ENCODE measurements around the gene SARDH. TPM values are rescaled to one million over a fixed set of nuclear protein-coding genes. Genes with fewer than 3 reads are reported as not detected.

The SARDH gene
- total RNA-seq, 1 donor from 2014 or later: 5.0 TPM

DNA sequence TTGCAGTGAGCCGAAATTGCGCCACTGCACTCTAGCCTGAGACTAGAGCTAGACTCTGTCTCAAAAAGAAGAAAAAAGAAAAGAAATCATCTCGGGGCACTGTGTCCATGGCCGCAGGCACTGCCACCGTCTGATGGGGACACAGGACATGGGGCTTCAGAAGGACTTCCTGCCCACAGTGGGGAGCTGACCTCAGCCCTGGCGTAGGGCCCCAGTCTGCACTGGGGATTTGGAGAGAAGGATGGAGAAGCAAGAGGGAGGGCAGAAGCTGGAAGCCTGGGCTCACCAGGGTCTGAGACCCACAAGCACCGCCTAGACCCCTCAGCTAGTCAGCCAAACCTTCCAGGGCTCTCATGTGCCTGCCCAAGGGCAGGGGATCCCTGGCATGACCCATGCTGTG, 4.1 kb upstream of the SARDH start:
- TF ChIP-seq, protein P1, sequence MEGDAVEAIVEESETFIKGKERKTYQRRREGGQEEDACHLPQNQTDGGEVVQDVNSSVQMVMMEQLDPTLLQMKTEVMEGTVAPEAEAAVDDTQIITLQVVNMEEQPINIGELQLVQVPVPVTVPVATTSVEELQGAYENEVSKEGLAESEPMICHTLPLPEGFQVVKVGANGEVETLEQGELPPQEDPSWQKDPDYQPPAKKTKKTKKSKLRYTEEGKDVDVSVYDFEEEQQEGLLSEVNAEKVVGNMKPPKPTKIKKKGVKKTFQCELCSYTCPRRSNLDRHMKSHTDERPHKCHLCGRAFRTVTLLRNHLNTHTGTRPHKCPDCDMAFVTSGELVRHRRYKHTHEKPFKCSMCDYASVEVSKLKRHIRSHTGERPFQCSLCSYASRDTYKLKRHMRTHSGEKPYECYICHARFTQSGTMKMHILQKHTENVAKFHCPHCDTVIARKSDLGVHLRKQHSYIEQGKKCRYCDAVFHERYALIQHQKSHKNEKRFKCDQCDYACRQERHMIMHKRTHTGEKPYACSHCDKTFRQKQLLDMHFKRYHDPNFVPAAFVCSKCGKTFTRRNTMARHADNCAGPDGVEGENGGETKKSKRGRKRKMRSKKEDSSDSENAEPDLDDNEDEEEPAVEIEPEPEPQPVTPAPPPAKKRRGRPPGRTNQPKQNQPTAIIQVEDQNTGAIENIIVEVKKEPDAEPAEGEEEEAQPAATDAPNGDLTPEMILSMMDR (IDR thresholded peaks at IDR 0.05; ENCODE audit: unreplicated experiment): no peak
- Mint-ChIP-seq H3K36me3 (ENCODE audit: low read depth, unreplicated experiment) (no peaks in the 10 kb centered on the region), H3K4me3 (ENCODE audit: unreplicated experiment) (no peak overlapping the region), H3K27ac (ENCODE audit: unreplicated experiment) (no peak overlapping the region), H3K27me3 (ENCODE audit: unreplicated experiment) (peaks cover 4% of the 10 kb centered on the region), H3K9me3 (ENCODE audit: unreplicated experiment) (no peaks in the 10 kb centered on the region), H3K4me1 (ENCODE audit: unreplicated experiment) (no peaks in the 10 kb centered on the region)
- no peak for DNase-seq (ENCODE audit: low spot score)

DNA sequence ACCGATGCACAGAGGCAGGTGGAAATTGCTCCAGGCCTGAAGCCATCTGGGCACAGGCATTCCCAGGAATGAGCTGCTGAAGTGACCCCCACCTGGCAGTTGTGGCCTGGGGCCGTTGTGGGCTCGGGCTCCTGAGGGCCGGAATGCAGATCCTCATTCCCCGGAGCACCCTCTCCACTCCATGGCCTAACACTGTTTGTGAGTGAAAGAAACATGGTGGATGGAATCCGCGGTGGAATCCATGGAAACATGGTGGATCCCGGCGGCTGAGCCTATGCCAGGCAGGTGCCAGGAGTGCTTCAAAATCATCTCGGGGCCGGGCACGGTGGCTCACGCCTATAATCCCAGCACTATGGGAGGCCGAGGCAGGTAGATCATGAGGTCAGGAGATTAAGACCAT, 3.6 kb upstream of the SARDH start:
- Mint-ChIP-seq H3K4me3 (ENCODE audit: unreplicated experiment) (no peak overlapping the region), H3K36me3 (ENCODE audit: low read depth, unreplicated experiment) (no peaks in the 10 kb centered on the region), H3K27me3 (ENCODE audit: unreplicated experiment) (peaks cover 4% of the 10 kb centered on the region), H3K4me1 (ENCODE audit: unreplicated experiment) (no peaks in the 10 kb centered on the region), H3K9me3 (ENCODE audit: unreplicated experiment) (no peaks in the 10 kb centered on the region), H3K27ac (ENCODE audit: unreplicated experiment) (no peak overlapping the region)
- TF ChIP-seq, protein P1 (IDR thresholded peaks at IDR 0.05; ENCODE audit: unreplicated experiment): no peak
- no peak for DNase-seq (ENCODE audit: low spot score)

DNA sequence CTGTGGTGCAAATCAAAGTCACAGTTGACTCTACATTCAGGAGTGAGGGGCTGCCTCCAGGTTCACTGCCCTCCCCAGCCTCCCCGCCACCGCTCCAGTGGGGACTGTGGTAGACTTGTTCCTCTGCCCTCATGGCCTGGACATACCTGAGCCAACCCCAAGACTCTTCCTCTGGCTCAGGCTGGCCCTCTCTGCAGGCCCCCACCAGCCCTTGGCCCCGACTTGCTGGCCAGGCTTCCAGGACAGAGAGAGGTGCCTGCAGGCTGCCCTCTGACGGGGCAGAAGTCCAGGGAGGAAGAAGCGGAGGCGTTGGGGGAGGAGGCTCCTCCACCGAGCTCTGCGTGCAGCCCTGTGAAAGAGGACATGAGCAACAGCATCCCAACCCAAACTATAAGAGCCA, 2.8 kb upstream of the SARDH start:
- no peak for DNase-seq (ENCODE audit: low spot score)
- TF ChIP-seq, protein P1 (IDR thresholded peaks at IDR 0.05; ENCODE audit: unreplicated experiment): no peak
- H3K27me3 Mint-ChIP-seq (ENCODE audit: unreplicated experiment): peaks cover 4% of the 10 kb centered on the region
- H3K4me1 Mint-ChIP-seq (ENCODE audit: unreplicated experiment): no peaks in the 10 kb centered on the region
- no peak overlapping the region for H3K27ac Mint-ChIP-seq (ENCODE audit: unreplicated experiment)
- H3K4me3 Mint-ChIP-seq (ENCODE audit: unreplicated experiment): no peak overlapping the region
- H3K36me3 Mint-ChIP-seq (ENCODE audit: low read depth, unreplicated experiment): no peaks in the 10 kb centered on the region
- H3K9me3 Mint-ChIP-seq (ENCODE audit: unreplicated experiment): no peaks in the 10 kb centered on the region

DNA sequence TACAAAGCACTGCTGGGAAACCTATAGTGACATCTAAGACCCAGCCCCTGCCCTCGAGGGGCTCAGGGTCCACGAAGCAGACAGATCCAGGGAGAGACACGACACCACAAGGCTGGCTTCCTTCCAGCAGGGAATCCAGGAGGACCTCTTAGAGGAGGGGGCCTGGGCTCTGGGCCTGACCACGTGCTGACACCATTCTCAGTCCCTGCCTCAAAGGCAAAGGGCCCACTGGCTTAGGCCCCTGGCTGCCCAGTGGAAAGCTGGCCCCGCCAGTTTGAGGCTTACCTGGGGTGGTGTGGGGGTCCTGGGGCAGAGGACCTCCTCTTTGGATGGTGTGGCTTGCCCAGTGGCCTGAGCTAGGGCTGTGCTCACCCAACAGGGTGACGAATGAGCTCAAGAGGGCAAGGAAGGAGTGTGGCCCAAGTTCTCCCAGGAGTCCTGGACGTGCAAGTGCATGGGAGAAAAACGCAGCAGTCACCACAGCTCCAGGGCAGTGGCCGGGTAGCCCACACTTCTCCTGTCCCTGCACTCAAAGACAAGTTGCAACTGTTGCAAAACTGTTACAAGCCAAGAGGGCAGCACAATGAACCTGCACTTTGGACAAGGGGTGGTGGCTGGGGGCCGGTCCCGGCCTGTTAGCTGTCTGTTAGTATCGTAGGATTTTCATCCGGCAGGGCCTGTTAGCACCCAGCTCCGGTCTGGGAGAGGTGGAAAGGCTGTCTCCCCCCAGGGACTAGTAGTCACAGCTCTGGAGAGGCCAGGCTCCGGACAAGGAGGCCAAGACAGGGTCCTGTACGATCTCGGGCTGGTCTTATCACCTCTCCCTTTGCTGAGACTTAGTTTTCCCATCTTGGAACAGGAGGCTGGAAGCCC, 1.5 kb upstream of the SARDH start:
- TF ChIP-seq, protein P1 (IDR thresholded peaks at IDR 0.05; ENCODE audit: unreplicated experiment): no peak
- H3K27ac Mint-ChIP-seq (ENCODE audit: unreplicated experiment): no peak overlapping the region
- peaks cover 4% of the 10 kb centered on the region for H3K27me3 Mint-ChIP-seq (ENCODE audit: unreplicated experiment)
- DNase-seq (ENCODE audit: low spot score): no peak
- H3K4me3 Mint-ChIP-seq (ENCODE audit: unreplicated experiment): no peak overlapping the region
- H3K9me3 Mint-ChIP-seq (ENCODE audit: unreplicated experiment): no peaks in the 10 kb centered on the region
- no peaks in the 10 kb centered on the region for H3K36me3 Mint-ChIP-seq (ENCODE audit: low read depth, unreplicated experiment)
- H3K4me1 Mint-ChIP-seq (ENCODE audit: unreplicated experiment): peaks cover 3% of the 10 kb centered on the region

DNA sequence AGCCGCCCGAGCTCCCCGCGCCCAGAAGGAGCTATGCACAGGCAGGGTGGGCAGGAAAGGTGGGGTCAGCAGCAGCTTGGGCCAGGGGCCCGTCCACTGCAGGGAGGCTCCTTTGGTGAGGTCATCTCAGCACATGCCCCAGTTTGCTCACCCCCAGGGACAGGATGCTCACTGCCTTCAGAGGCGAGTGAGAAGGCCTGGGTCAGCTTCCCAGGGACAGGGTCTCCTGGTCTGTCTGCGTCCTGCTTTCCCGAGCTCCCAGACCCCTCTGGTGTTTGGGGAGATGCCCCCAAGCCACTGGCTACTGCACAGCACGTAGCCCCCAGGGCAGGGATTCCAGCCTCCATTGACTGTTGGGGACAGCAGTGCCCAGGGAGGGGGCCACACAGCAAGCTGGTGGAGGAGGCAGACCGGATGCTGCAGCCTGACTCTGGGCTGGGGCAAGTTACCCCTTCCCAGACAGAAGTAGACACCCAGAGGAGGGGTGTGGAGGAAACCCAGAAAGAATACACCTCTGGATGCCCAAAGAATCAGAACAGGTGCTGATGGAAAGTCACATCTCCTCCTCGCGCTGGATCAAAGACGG, 581 bp upstream of the SARDH start:
- peaks cover 3% of the 10 kb centered on the region for H3K4me1 Mint-ChIP-seq (ENCODE audit: unreplicated experiment)
- H3K27ac Mint-ChIP-seq (ENCODE audit: unreplicated experiment): no peak overlapping the region
- DNase-seq (ENCODE audit: low spot score): no peak
- H3K9me3 Mint-ChIP-seq (ENCODE audit: unreplicated experiment): no peaks in the 10 kb centered on the region
- no peak overlapping the region for H3K4me3 Mint-ChIP-seq (ENCODE audit: unreplicated experiment)
- H3K27me3 Mint-ChIP-seq (ENCODE audit: unreplicated experiment): peaks cover 6% of the 10 kb centered on the region
- H3K36me3 Mint-ChIP-seq (ENCODE audit: low read depth, unreplicated experiment): peaks cover 4% of the 10 kb centered on the region
- TF ChIP-seq, protein P1 (IDR thresholded peaks at IDR 0.05; ENCODE audit: unreplicated experiment): no peak
